ENCODE measurements around the gene FSTL1.

Gene FSTL1

DNA sequence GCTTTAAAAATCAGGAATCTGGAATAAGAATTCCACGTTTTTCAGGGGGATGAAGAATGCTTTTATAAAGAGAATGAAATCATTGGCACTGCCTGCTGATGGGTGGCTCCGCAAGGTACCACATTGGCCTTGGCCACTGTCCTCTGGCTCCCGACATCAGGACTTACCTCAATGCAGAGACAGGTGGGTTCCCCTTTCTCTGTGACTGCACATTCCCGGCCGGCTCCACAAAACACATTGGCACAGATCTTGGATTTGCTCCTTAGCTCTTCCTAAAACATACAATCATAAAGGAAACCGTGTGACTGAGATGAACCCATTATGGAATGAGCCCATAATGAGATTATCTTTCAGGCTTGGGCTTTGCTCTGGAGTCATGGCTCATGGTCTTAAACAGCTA is 35.0 kb downstream of the FSTL1 start:
- TF ChIP-seq, protein P1, sequence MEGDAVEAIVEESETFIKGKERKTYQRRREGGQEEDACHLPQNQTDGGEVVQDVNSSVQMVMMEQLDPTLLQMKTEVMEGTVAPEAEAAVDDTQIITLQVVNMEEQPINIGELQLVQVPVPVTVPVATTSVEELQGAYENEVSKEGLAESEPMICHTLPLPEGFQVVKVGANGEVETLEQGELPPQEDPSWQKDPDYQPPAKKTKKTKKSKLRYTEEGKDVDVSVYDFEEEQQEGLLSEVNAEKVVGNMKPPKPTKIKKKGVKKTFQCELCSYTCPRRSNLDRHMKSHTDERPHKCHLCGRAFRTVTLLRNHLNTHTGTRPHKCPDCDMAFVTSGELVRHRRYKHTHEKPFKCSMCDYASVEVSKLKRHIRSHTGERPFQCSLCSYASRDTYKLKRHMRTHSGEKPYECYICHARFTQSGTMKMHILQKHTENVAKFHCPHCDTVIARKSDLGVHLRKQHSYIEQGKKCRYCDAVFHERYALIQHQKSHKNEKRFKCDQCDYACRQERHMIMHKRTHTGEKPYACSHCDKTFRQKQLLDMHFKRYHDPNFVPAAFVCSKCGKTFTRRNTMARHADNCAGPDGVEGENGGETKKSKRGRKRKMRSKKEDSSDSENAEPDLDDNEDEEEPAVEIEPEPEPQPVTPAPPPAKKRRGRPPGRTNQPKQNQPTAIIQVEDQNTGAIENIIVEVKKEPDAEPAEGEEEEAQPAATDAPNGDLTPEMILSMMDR (IDR thresholded peaks at IDR 0.05; ENCODE audit: low read depth, low read length) = no peak
- no peaks in the 10 kb centered on the region for H3K36me3 ChIP-seq
- H3K9me3 ChIP-seq = no peaks in the 10 kb centered on the region
- no peaks in the 10 kb centered on the region for H3K27me3 ChIP-seq
- peaks cover 3% of the 10 kb centered on the region; the same call in 1 of the 2 replicates for H3K4me1 ChIP-seq
- no peak for DNase-seq
- no peak overlapping the region for H3K4me3 ChIP-seq (ENCODE audit: low read depth, low read length)

GRCh38 chr3:120410541-120410940 is 40.3 kb downstream of the FSTL1 start:
- H3K27me3 ChIP-seq = no peaks in the 10 kb centered on the region
- no peak overlapping the region for H3K4me3 ChIP-seq (ENCODE audit: low read depth, low read length)
- DNase-seq = no peak
- no peaks in the 10 kb centered on the region for H3K36me3 ChIP-seq
- no peaks in the 10 kb centered on the region; the same call in 1 of the 2 replicates for H3K4me1 ChIP-seq
- H3K9me3 ChIP-seq = no peaks in the 10 kb centered on the region
- TF ChIP-seq, protein P1 (IDR thresholded peaks at IDR 0.05; ENCODE audit: low read depth, low read length) = no peak

- no peaks in the 10 kb centered on the region; the same call in 1 of the 2 replicates for H3K4me1 ChIP-seq
- no peaks in the 10 kb centered on the region for H3K9me3 ChIP-seq
- TF ChIP-seq, protein P1 (IDR thresholded peaks at IDR 0.05; ENCODE audit: low read depth, low read length) = no peak
- no peak for DNase-seq
- H3K27me3 ChIP-seq = no peaks in the 10 kb centered on the region
- H3K4me3 ChIP-seq (ENCODE audit: low read depth, low read length) = no peak overlapping the region
- H3K36me3 ChIP-seq = no peaks in the 10 kb centered on the region
Measured at GRCh38 chr3:120410116-120410515, 40.7 kb downstream of the FSTL1 start.

DNA sequence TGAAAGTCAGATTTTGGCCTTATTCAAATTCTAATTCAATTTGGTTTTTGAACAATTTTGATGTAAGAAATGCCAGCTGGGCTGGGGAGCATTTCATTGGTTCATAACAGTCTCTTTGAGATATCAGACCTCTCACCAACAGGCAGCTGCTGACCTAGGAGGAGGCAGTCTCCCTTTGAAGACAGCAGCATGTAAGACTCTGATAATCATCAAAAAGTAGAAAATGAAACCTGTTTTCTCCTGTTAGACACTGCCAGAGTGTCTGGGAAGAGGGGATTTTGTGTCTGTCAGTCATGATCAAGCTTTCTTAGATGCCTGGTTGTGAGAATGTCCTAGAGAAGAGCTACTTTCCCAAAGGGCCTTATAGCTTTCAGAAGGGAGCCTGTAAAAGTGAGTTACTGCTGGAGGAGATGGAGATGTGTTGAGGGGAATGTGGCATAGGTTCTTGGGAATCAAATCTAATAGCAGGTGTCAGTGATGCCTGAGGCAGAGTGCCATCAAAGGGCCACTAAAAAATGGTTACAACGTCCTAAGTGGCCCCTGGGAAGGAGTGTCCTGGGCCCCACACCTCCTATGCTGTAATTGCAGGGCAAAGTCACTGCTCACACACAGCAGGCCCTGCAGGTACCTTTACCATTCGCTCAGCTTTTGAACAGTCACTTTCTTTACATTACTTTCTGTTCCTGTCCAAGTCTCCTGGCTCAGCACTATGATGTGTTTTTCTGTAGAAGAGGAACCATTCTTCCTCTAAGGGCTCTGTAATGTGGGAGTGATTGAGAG is 43.1 kb downstream of the FSTL1 start:
- no peak for DNase-seq
- H3K36me3 ChIP-seq = no peaks in the 10 kb centered on the region

DNA sequence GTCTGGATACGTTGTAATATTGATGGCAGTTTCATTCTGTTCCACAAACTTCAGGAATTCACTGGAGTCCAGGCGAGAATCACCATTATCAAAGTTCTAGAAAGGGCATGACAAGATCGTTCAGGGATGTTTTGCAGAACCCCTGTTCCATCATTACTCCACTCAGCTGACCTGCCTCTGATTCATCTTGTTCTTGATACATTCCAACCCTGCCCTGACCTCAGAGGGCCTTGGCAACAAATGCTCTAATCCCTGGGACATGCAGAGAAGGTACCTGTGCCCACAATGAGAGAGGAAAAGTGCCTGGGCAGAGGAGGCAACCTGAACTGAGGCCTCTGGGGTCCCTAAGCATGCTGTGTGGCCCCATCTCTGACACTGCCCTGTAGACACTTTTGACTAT is 45.9 kb downstream of the FSTL1 start:
- no peaks in the 10 kb centered on the region for H3K36me3 ChIP-seq
- H3K27me3 ChIP-seq = no peaks in the 10 kb centered on the region
- H3K4me1 ChIP-seq = no peaks in the 10 kb centered on the region; the same call in 1 of the 2 replicates
- TF ChIP-seq, protein P1 (IDR thresholded peaks at IDR 0.05; ENCODE audit: low read depth, low read length) = no peak
- H3K9me3 ChIP-seq = no peaks in the 10 kb centered on the region
- no peak for DNase-seq
- no peak overlapping the region for H3K4me3 ChIP-seq (ENCODE audit: low read depth, low read length)

More for the DNA sequence above, 43.1 kb downstream of the FSTL1 start:
- Histone ChIP-seq H3K4me3 (ENCODE audit: low read depth, low read length) (no peak overlapping the region), H3K4me1 (no peaks in the 10 kb centered on the region; the same call in 1 of the 2 replicates), H3K27me3 (no peaks in the 10 kb centered on the region), H3K9me3 (no peaks in the 10 kb centered on the region)
- TF ChIP-seq, protein P1 (IDR thresholded peaks at IDR 0.05; ENCODE audit: low read depth, low read length) = no peak

GRCh38 chr3:120402257-120402656 is 48.5 kb downstream of the FSTL1 start:
- H3K36me3 ChIP-seq = no peaks in the 10 kb centered on the region

More at GRCh38 chr3:120402257-120402656, 48.5 kb downstream of the FSTL1 start:
- Histone ChIP-seq H3K4me3 (ENCODE audit: low read depth, low read length) (no peak overlapping the region), H3K27me3 (no peaks in the 10 kb centered on the region; the same call in 1 of the 2 replicates), H3K4me1 (no peaks in the 10 kb centered on the region), H3K9me3 (no peaks in the 10 kb centered on the region)
- TF ChIP-seq, protein P1 (IDR thresholded peaks at IDR 0.05; ENCODE audit: low read depth, low read length) = no peak
- DNase-seq = no peak

Data from BE2C (cell line).